Gastrocnemius medialis (tissue), 4 donors: ENCODE measurements around the gene UBA1. TPM values are rescaled to one million over a fixed set of nuclear protein-coding genes. Genes with fewer than 3 reads are reported as not detected.
"Not testable (repeated sequence)": the region's sequence is repeated elsewhere in the genome, so short reads cannot be mapped to it uniquely, and the experiment has no call there.

Source experiments
- ATAC-seq, 2 donors: fragments of 150-250 bp; one replicate each; pipeline ENCODE4 v1.9.1; 2016
- DNase-seq, 2 donors: peaks; one replicate each; pipeline ENCODE4 v3.0.0-alpha.2; 2019
- H3K27ac ChIP-seq, 4 donors: fragments of 200-600 bp; sonication (generic); 1 replicate in 1 of 4; 2 replicates in 3 of 4; pipeline ENCODE4 v1.5.1; 2016 to 2018; ENCODE audit warnings: mild to moderate bottlenecking in 2 of 4, moderate library complexity in 1 of 4
- H3K27me3 ChIP-seq, 3 donors: fragments of 200-600 bp; sonication (generic) in 2 of 3; 1 replicate in 1 of 3; 2 replicates in 2 of 3; pipeline versions ENCODE4 v1.5.1 to v1.6.0; 2016 to 2019; ENCODE audit warnings: mild to moderate bottlenecking in 1 of 3, moderate library complexity in 1 of 3
- H3K36me3 ChIP-seq, 2 donors: fragments of 200-600 bp; sonication (generic) in 1 of 2; one replicate each; pipeline ENCODE4 v1.5.1; 2017 to 2018
- H3K4me1 ChIP-seq, 2 donors: fragments of 200-600 bp; sonication (generic) in 1 of 2; one replicate each; pipeline ENCODE4 v1.5.1; 2016 to 2017; ENCODE audit warnings: mild to moderate bottlenecking in 2 of 2
- H3K4me3 ChIP-seq, 4 donors: fragments of 200-600 bp; sonication (generic) in 3 of 4; 1 replicate in 1 of 4; 2 replicates in 3 of 4; pipeline ENCODE4 v1.5.1; 2016 to 2019; ENCODE audit warnings: mild to moderate bottlenecking in 2 of 4
- H3K9me3 ChIP-seq, 3 donors: fragments of 200-600 bp; sonication (generic) in 2 of 3; 1 replicate in 1 of 3; 2 replicates in 2 of 3; pipeline ENCODE4 v1.5.1; 2016 to 2019
- CTCF ChIP-seq, 5 experiments: fragments of 450-650 bp in 3 of 5; fragments of 200-600 bp in 2 of 5; sonication (generic) in 2 of 5; IDR thresholded peaks in 4 of 5; conservative IDR thresholded peaks in 1 of 5; 1 replicate in 4 of 5; 2 replicates in 1 of 5; pipeline ENCODE4 v1.5.1; 2016 to 2019; ENCODE audit warnings: antibody characterized with exemption in 5 of 5, mild to moderate bottlenecking in 3 of 5, moderate library complexity in 3 of 5
- POLR2A ChIP-seq, 2 donors: fragments of 450-650 bp; IDR thresholded peaks; one replicate each; pipeline ENCODE4 v1.6.1; 2017; ENCODE audit warnings: antibody characterized with exemption in 2 of 2, mild to moderate bottlenecking in 2 of 2, moderate library complexity in 2 of 2
- in situ Hi-C, 4 donors: fragments of 200-750 bp; cut with MboI; loops; one replicate each; pipeline versions ENCODE4 v1.15.0 to v1.8.0; 2017; ENCODE audit warnings: low sequenced_read_pairs in 4 of 4
- intact Hi-C: fragments of 100-400 bp; cut with DNase I; formaldehyde crosslinking; loops from one replicate; pipeline ENCODE4 v1.15.1; 2023; ENCODE audit warnings: low total_unique reads
- total RNA-seq, 4 donors: library from RNA; depleted of rRNA; stranded (reverse); fragments of >200 nt; gene quantifications; one replicate each; pipeline versions ENCODE4 v1.1.0 to v1.2.3, GENCODE V29; 2016

Gene UBA1
- total RNA-seq, 4 donors from 2014 or later: 113 to 181 (median 162) TPM

- H3K27me3 ChIP-seq: no peaks in the 10 kb centered on the region
- no peak for TF ChIP-seq POLR2A (IDR thresholded peaks at IDR 0.05)
- no peak for TF ChIP-seq CTCF (IDR thresholded peaks at IDR 0.05 in 4 of 5, conservative IDR thresholded peaks at IDR 0.05 in 1 of 5)
Observed at GRCh38 chrX:47250017-47250347, 56.4 kb downstream of the UBA1 start.

GRCh38 chrX:47257620-47258019 is 64.0 kb downstream of the UBA1 start:
- DNase-seq, H3K36me3 ChIP-seq, ATAC-seq, H3K9me3 ChIP-seq, H3K4me3 ChIP-seq, in situ Hi-C loops, H3K27me3 ChIP-seq, intact Hi-C loops, H3K27ac ChIP-seq, H3K4me1 ChIP-seq: not testable (repeated sequence)

More at GRCh38 chrX:47250017-47250347, 56.4 kb downstream of the UBA1 start:
- intact Hi-C loops (no loop called here), in situ Hi-C loops (no loop called here)
- no peak overlapping the region for H3K4me3 ChIP-seq
- DNase-seq: no peak
- H3K4me1 ChIP-seq: no peaks in the 10 kb centered on the region
- H3K27ac ChIP-seq: no peak overlapping the region
- no peak for ATAC-seq
- no peaks in the 10 kb centered on the region for H3K9me3 ChIP-seq
- H3K36me3 ChIP-seq: peaks cover 0 to 11% of the 10 kb centered on the region in 2 donors

Other genes with a start within 250 kb of the UBA1 start
- 1 to 10 TPM; 1.4 to 4.4 (median 2.0) TPM for gene RGN, start 115.4 kb upstream of the UBA1 start, total RNA-seq
- gene NDUFB11, start 49.1 kb upstream of the UBA1 start, total RNA-seq: 100 to 1,000 TPM; 105 to 172 (median 168) TPM
- gene RBM10, start 48.6 kb upstream of the UBA1 start, total RNA-seq: 10 to 100 TPM; 18.7 to 49.3 (median 23.5) TPM
- gene CDK16, start 24.9 kb downstream of the UBA1 start, total RNA-seq: 100 to 1,000 TPM; 124 to 208 (median 178) TPM
- 10 to 100 TPM; 17.0 to 35.3 (median 25.0) TPM for gene USP11, start 39.2 kb downstream of the UBA1 start, total RNA-seq
- under 1 TPM in 3 of 4 donors, not detected in 1; 0.09 to 0.26 (median 0.25) TPM for gene ZNF157, start 176.7 kb downstream of the UBA1 start, total RNA-seq